Measurements from ENCODE around the gene DAP.

Gene DAP

GRCh38 chr5:10673407-10673806 is 87.6 kb downstream of the DAP start:
- H2BK15ac ChIP-seq (ENCODE audit: low read length), result no peak overlapping the region
- H3K27ac ChIP-seq (replicated peaks; ENCODE audit: low read length), result no peak overlapping the region
- H3K4me3 ChIP-seq (ENCODE audit: low read length in 2 of 2), result no peak overlapping the region
- no peak overlapping the region for H2AK5ac ChIP-seq (ENCODE audit: low read depth, low read length)
- H2BK120ac ChIP-seq (ENCODE audit: low read depth, low read length), result no peak overlapping the region
- H4K8ac ChIP-seq (ENCODE audit: low read depth, low read length), result no peak overlapping the region
- no peaks in the 10 kb centered on the region for H3K9me3 ChIP-seq (replicated peaks in 1 of 2; ENCODE audit: control insufficient read depth in 2 of 2, insufficient read depth in 1 of 2, low read depth in 1 of 2, low read length in 2 of 2)
- H3K9ac ChIP-seq (ENCODE audit: low read depth, low read length, poor library complexity), result no peak overlapping the region
- no CpG with 5 or more reads among the region's 9 CpGs for WGBS, 2 donors (ENCODE audit: extremely low coverage in 2 of 2, insufficient read length in 2 of 2, insufficient replicate concordance in 1 of 2)
- H2BK12ac ChIP-seq (ENCODE audit: low read length), result no peak overlapping the region
- no peaks in the 10 kb centered on the region for H3K79me1 ChIP-seq (ENCODE audit: low read depth, low read length)
- H3K36me3 ChIP-seq (replicated peaks in 1 of 2; ENCODE audit: control insufficient read depth in 2 of 2, insufficient read depth in 2 of 2, low read length in 2 of 2), result peaks cover 0 to 13% of the 10 kb centered on the region in 2 donors
- H3K4ac ChIP-seq (ENCODE audit: low read length), result no peak overlapping the region
- no peak overlapping the region for H4K91ac ChIP-seq (ENCODE audit: low read depth, low read length, poor library complexity)
- H3K18ac ChIP-seq (ENCODE audit: low read length), result peak overlapping the region; percentile 38
- no peak overlapping the region for H2BK5ac ChIP-seq (ENCODE audit: low read length)
- H3K23ac ChIP-seq (ENCODE audit: low read depth, low read length, poor library complexity), result no peak overlapping the region
- H3K4me1 ChIP-seq (ENCODE audit: control insufficient read depth in 2 of 2, insufficient read depth in 1 of 2, low read depth in 1 of 2, low read length in 2 of 2), result no peaks in the 10 kb centered on the region
- H3K14ac ChIP-seq (ENCODE audit: low read length), result no peak overlapping the region
- no peak for DNase-seq (ENCODE audit: low spot score)
- no peak overlapping the region for H3K4me2 ChIP-seq (ENCODE audit: insufficient read depth, low read length, poor library complexity, severe bottlenecking)
- no peaks in the 10 kb centered on the region for H3K27me3 ChIP-seq (ENCODE audit: control insufficient read depth in 3 of 3, insufficient read depth in 3 of 3, low read depth in 1 of 3, low read length in 3 of 3)
- H2AFZ ChIP-seq (ENCODE audit: low read length), result peak overlapping the region; percentile 10

GRCh38 chr5:10673017-10673389 is 88.0 kb downstream of the DAP start:
- Histone ChIP-seq H3K36me3 (replicated peaks in 1 of 2; ENCODE audit: control insufficient read depth in 2 of 2, insufficient read depth in 2 of 2, low read length in 2 of 2) (peaks cover 0 to 9% of the 10 kb centered on the region in 2 donors), H3K18ac (ENCODE audit: low read length) (no peak overlapping the region), H3K4me3 (ENCODE audit: low read length in 2 of 2) (no peak overlapping the region), H4K8ac (ENCODE audit: low read depth, low read length) (no peak overlapping the region), H2AK5ac (ENCODE audit: low read depth, low read length) (no peak overlapping the region), H3K14ac (ENCODE audit: low read length) (no peak overlapping the region), H2BK12ac (ENCODE audit: low read length) (no peak overlapping the region), H2BK120ac (ENCODE audit: low read depth, low read length) (no peak overlapping the region), H3K4ac (ENCODE audit: low read length) (no peak overlapping the region), H3K23ac (ENCODE audit: low read depth, low read length, poor library complexity) (no peak overlapping the region), H3K4me1 (ENCODE audit: control insufficient read depth in 2 of 2, insufficient read depth in 1 of 2, low read depth in 1 of 2, low read length in 2 of 2) (no peaks in the 10 kb centered on the region), H3K79me1 (ENCODE audit: low read depth, low read length) (no peaks in the 10 kb centered on the region), H3K27me3 (ENCODE audit: control insufficient read depth in 3 of 3, insufficient read depth in 3 of 3, low read depth in 1 of 3, low read length in 3 of 3) (no peaks in the 10 kb centered on the region), H4K91ac (ENCODE audit: low read depth, low read length, poor library complexity) (no peak overlapping the region), H3K9me3 (replicated peaks in 1 of 2; ENCODE audit: control insufficient read depth in 2 of 2, insufficient read depth in 1 of 2, low read depth in 1 of 2, low read length in 2 of 2) (no peaks in the 10 kb centered on the region), H2AFZ (ENCODE audit: low read length) (peak overlapping the region; percentile 10), H3K4me2 (ENCODE audit: insufficient read depth, low read length, poor library complexity, severe bottlenecking) (no peak overlapping the region), H2BK5ac (ENCODE audit: low read length) (no peak overlapping the region), H2BK15ac (ENCODE audit: low read length) (no peak overlapping the region), H3K9ac (ENCODE audit: low read depth, low read length, poor library complexity) (no peak overlapping the region), H3K27ac (replicated peaks; ENCODE audit: low read length) (no peak overlapping the region)
- no peak for DNase-seq (ENCODE audit: low spot score)
- WGBS, 2 donors (ENCODE audit: extremely low coverage in 2 of 2, insufficient read length in 2 of 2, insufficient replicate concordance in 1 of 2), result no CpG with 5 or more reads among the region's 8 CpGs

GRCh38 chr5:10672146-10673016 is 88.7 kb downstream of the DAP start:
- H3K4ac ChIP-seq (ENCODE audit: low read length), result no peak overlapping the region
- no peak overlapping the region for H3K9ac ChIP-seq (ENCODE audit: low read depth, low read length, poor library complexity)
- H3K27ac ChIP-seq (replicated peaks; ENCODE audit: low read length), result no peak overlapping the region
- no peak overlapping the region for H2AFZ ChIP-seq (ENCODE audit: low read length)
- no peak overlapping the region for H3K4me2 ChIP-seq (ENCODE audit: insufficient read depth, low read length, poor library complexity, severe bottlenecking)
- no peaks in the 10 kb centered on the region for H3K79me1 ChIP-seq (ENCODE audit: low read depth, low read length)
- H2BK5ac ChIP-seq (ENCODE audit: low read length), result no peak overlapping the region
- no peak overlapping the region for H3K23ac ChIP-seq (ENCODE audit: low read depth, low read length, poor library complexity)
- DNase-seq (ENCODE audit: low spot score), result no peak
- no peak overlapping the region for H4K8ac ChIP-seq (ENCODE audit: low read depth, low read length)
- no peak overlapping the region for H2AK5ac ChIP-seq (ENCODE audit: low read depth, low read length)
- H2BK15ac ChIP-seq (ENCODE audit: low read length), result no peak overlapping the region
- no peaks in the 10 kb centered on the region for H3K9me3 ChIP-seq (replicated peaks in 1 of 2; ENCODE audit: control insufficient read depth in 2 of 2, insufficient read depth in 1 of 2, low read depth in 1 of 2, low read length in 2 of 2)
- H3K27me3 ChIP-seq (ENCODE audit: control insufficient read depth in 3 of 3, insufficient read depth in 3 of 3, low read depth in 1 of 3, low read length in 3 of 3), result no peaks in the 10 kb centered on the region
- H3K4me3 ChIP-seq (ENCODE audit: low read length in 2 of 2), result no peak overlapping the region
- no peak overlapping the region for H3K18ac ChIP-seq (ENCODE audit: low read length)
- no peak overlapping the region for H2BK120ac ChIP-seq (ENCODE audit: low read depth, low read length)
- WGBS, 2 donors (ENCODE audit: extremely low coverage in 2 of 2, insufficient read length in 2 of 2, insufficient replicate concordance in 1 of 2), result no CpG with 5 or more reads among the region's 7 CpGs
- H2BK12ac ChIP-seq (ENCODE audit: low read length), result no peak overlapping the region
- H3K4me1 ChIP-seq (ENCODE audit: control insufficient read depth in 2 of 2, insufficient read depth in 1 of 2, low read depth in 1 of 2, low read length in 2 of 2), result no peaks in the 10 kb centered on the region
- H3K14ac ChIP-seq (ENCODE audit: low read length), result no peak overlapping the region
- H3K36me3 ChIP-seq (replicated peaks in 1 of 2; ENCODE audit: control insufficient read depth in 2 of 2, insufficient read depth in 2 of 2, low read length in 2 of 2), result peaks cover 0 to 3% of the 10 kb centered on the region in 2 donors
- H4K91ac ChIP-seq (ENCODE audit: low read depth, low read length, poor library complexity), result no peak overlapping the region

GRCh38 chr5:10671041-10672008 is 89.7 kb downstream of the DAP start:
- Histone ChIP-seq H3K14ac (ENCODE audit: low read length) (no peak overlapping the region), H3K23ac (ENCODE audit: low read depth, low read length, poor library complexity) (no peak overlapping the region), H3K79me1 (ENCODE audit: low read depth, low read length) (no peaks in the 10 kb centered on the region), H2BK120ac (ENCODE audit: low read depth, low read length) (no peak overlapping the region), H3K27ac (replicated peaks; ENCODE audit: low read length) (no peak overlapping the region), H3K4ac (ENCODE audit: low read length) (no peak overlapping the region), H3K18ac (ENCODE audit: low read length) (no peak overlapping the region), H3K4me3 (ENCODE audit: low read length in 2 of 2) (no peak overlapping the region), H4K8ac (ENCODE audit: low read depth, low read length) (no peak overlapping the region), H3K9me3 (replicated peaks in 1 of 2; ENCODE audit: control insufficient read depth in 2 of 2, insufficient read depth in 1 of 2, low read depth in 1 of 2, low read length in 2 of 2) (no peaks in the 10 kb centered on the region), H3K36me3 (replicated peaks in 1 of 2; ENCODE audit: control insufficient read depth in 2 of 2, insufficient read depth in 2 of 2, low read length in 2 of 2) (no peaks in the 10 kb centered on the region), H3K4me2 (ENCODE audit: insufficient read depth, low read length, poor library complexity, severe bottlenecking) (no peak overlapping the region), H2BK15ac (ENCODE audit: low read length) (no peak overlapping the region), H2BK12ac (ENCODE audit: low read length) (no peak overlapping the region), H2AFZ (ENCODE audit: low read length) (no peak overlapping the region), H4K91ac (ENCODE audit: low read depth, low read length, poor library complexity) (no peak overlapping the region), H3K9ac (ENCODE audit: low read depth, low read length, poor library complexity) (no peak overlapping the region), H2AK5ac (ENCODE audit: low read depth, low read length) (no peak overlapping the region), H3K27me3 (ENCODE audit: control insufficient read depth in 3 of 3, insufficient read depth in 3 of 3, low read depth in 1 of 3, low read length in 3 of 3) (no peaks in the 10 kb centered on the region), H3K4me1 (ENCODE audit: control insufficient read depth in 2 of 2, insufficient read depth in 1 of 2, low read depth in 1 of 2, low read length in 2 of 2) (peaks cover 0 to 4% of the 10 kb centered on the region in 2 donors), H2BK5ac (ENCODE audit: low read length) (no peak overlapping the region)
- DNase-seq (ENCODE audit: low spot score), result no peak
- WGBS, 2 donors (ENCODE audit: extremely low coverage in 2 of 2, insufficient read length in 2 of 2, insufficient replicate concordance in 1 of 2), result no CpG with 5 or more reads among the region's 14 CpGs
